ENCODE data around the gene ERN1. TPM values are rescaled to one million over a fixed set of nuclear protein-coding genes. Genes with fewer than 3 reads are reported as not detected.

The ERN1 gene
- total and polyA plus RNA-seq, 2 donors (not counting 1 experiment from before 2014, with no cell fraction given) = 3.3 to 11.7 TPM

GRCh38 chr17:64145375-64145750, 15.4 kb upstream of the ERN1 start:
- TF ChIP-seq EZH2 (IDR thresholded peaks at IDR 0.05; ENCODE audit: low read length, missing control alignments) = no peak
- TF ChIP-seq CTCF (conservative IDR thresholded peaks at IDR 0.05 in 1 of 2, IDR thresholded peaks at IDR 0.05 in 1 of 2; ENCODE audit: low read depth in 1 of 2, low read length in 2 of 2) = no peak
- DNase-seq (ENCODE audit: low read depth in 2 of 2) = no peak
- Histone ChIP-seq H3K36me3 (ENCODE audit: control insufficient read depth, insufficient read depth, low read length) (peaks cover 1% of the 10 kb centered on the region), H3K9me3 (ENCODE audit: control insufficient read depth, insufficient read depth, low read depth, low read length) (no peaks in the 10 kb centered on the region), H3K79me2 (ENCODE audit: control insufficient read depth, insufficient read depth, low read length) (peaks cover 8% of the 10 kb centered on the region), H3K27ac (ENCODE audit: insufficient read depth, low read length) (peak overlapping the region; percentile 79), H2AFZ (ENCODE audit: low read length) (peak overlapping the region; percentile 79), H3K4me3 (replicated peaks in 1 of 4; ENCODE audit: control extremely low read depth in 1 of 4, insufficient read depth in 1 of 4, low read depth in 3 of 4, low read length in 4 of 4) (peak overlapping the region; percentile 46 to 90 (median 78)), H3K27me3 (ENCODE audit: control insufficient read depth, insufficient read depth, low read length) (no peaks in the 10 kb centered on the region), H3K9ac (ENCODE audit: insufficient read depth, low read length) (peak overlapping the region; percentile 27), H3K4me1 (ENCODE audit: control insufficient read depth, extremely low read depth, insufficient read depth, low read length) (peaks cover 6% of the 10 kb centered on the region), H4K20me1 (ENCODE audit: control insufficient read depth, extremely low read depth, insufficient read depth, low read length) (no peaks in the 10 kb centered on the region), H3K4me2 (ENCODE audit: extremely low read depth, insufficient read depth, low read length) (peak overlapping the region; percentile 93)

- no peak overlapping the region for H3K4me2 ChIP-seq (ENCODE audit: extremely low read depth, insufficient read depth, low read length)
- no peak overlapping the region for H3K27ac ChIP-seq (ENCODE audit: insufficient read depth, low read length)
- no peaks in the 10 kb centered on the region for H3K27me3 ChIP-seq (ENCODE audit: control insufficient read depth, insufficient read depth, low read length)
- no peak for DNase-seq (ENCODE audit: low read depth in 2 of 2)
- no peaks in the 10 kb centered on the region for H4K20me1 ChIP-seq (ENCODE audit: control insufficient read depth, extremely low read depth, insufficient read depth, low read length)
- no peaks in the 10 kb centered on the region for H3K4me1 ChIP-seq (ENCODE audit: control insufficient read depth, extremely low read depth, insufficient read depth, low read length)
- H3K4me3 ChIP-seq (replicated peaks in 1 of 4; ENCODE audit: control extremely low read depth in 1 of 4, insufficient read depth in 1 of 4, low read depth in 3 of 4, low read length in 4 of 4) = no peak overlapping the region
- H3K9me3 ChIP-seq (ENCODE audit: control insufficient read depth, insufficient read depth, low read depth, low read length) = no peaks in the 10 kb centered on the region
- no peaks in the 10 kb centered on the region for H3K79me2 ChIP-seq (ENCODE audit: control insufficient read depth, insufficient read depth, low read length)
- no peaks in the 10 kb centered on the region for H3K36me3 ChIP-seq (ENCODE audit: control insufficient read depth, insufficient read depth, low read length)
- H2AFZ ChIP-seq (ENCODE audit: low read length) = no peak overlapping the region
- TF ChIP-seq EZH2 (IDR thresholded peaks at IDR 0.05; ENCODE audit: low read length, missing control alignments) (no peak), CTCF (conservative IDR thresholded peaks at IDR 0.05 in 1 of 2, IDR thresholded peaks at IDR 0.05 in 1 of 2; ENCODE audit: low read depth in 1 of 2, low read length in 2 of 2) (no peak)
- H3K9ac ChIP-seq (ENCODE audit: insufficient read depth, low read length) = no peak overlapping the region
These were observed 9.6 kb upstream of the ERN1 start for GRCh38 chr17:64139542-64139941.

GRCh38 chr17:64138441-64138840, 8.5 kb upstream of the ERN1 start:
- H4K20me1 ChIP-seq (ENCODE audit: control insufficient read depth, extremely low read depth, insufficient read depth, low read length) = no peaks in the 10 kb centered on the region
- no peak overlapping the region for H2AFZ ChIP-seq (ENCODE audit: low read length)
- no peak overlapping the region for H3K9ac ChIP-seq (ENCODE audit: insufficient read depth, low read length)
- TF ChIP-seq CTCF (conservative IDR thresholded peaks at IDR 0.05 in 1 of 2, IDR thresholded peaks at IDR 0.05 in 1 of 2; ENCODE audit: low read depth in 1 of 2, low read length in 2 of 2) = no peak
- H3K27me3 ChIP-seq (ENCODE audit: control insufficient read depth, insufficient read depth, low read length) = no peaks in the 10 kb centered on the region
- no peak for DNase-seq (ENCODE audit: low read depth in 2 of 2)
- H3K27ac ChIP-seq (ENCODE audit: insufficient read depth, low read length) = no peak overlapping the region
- H3K79me2 ChIP-seq (ENCODE audit: control insufficient read depth, insufficient read depth, low read length) = no peaks in the 10 kb centered on the region
- H3K9me3 ChIP-seq (ENCODE audit: control insufficient read depth, insufficient read depth, low read depth, low read length) = no peaks in the 10 kb centered on the region
- H3K36me3 ChIP-seq (ENCODE audit: control insufficient read depth, insufficient read depth, low read length) = no peaks in the 10 kb centered on the region
- no peak overlapping the region for H3K4me3 ChIP-seq (replicated peaks in 1 of 4; ENCODE audit: control extremely low read depth in 1 of 4, insufficient read depth in 1 of 4, low read depth in 3 of 4, low read length in 4 of 4)
- H3K4me1 ChIP-seq (ENCODE audit: control insufficient read depth, extremely low read depth, insufficient read depth, low read length) = no peaks in the 10 kb centered on the region
- no peak overlapping the region for H3K4me2 ChIP-seq (ENCODE audit: extremely low read depth, insufficient read depth, low read length)
